Left lung (tissue), 10 donors: ENCODE measurements around the gene ADGRL3. TPM values are rescaled to one million over a fixed set of nuclear protein-coding genes. Genes with fewer than 3 reads are reported as not detected.
A peak's percentile ranks its signal among the peaks of the same experiment; 100 is the strongest.

Source experiments
- ATAC-seq: fragments of 200-7000 bp; cut with Tn5 transposase; one replicate; pipeline ENCODE4 v1.9.1; 2020; ENCODE audit warnings: moderate library complexity
- DNase-seq, 4 donors: peaks; one replicate each; pipeline ENCODE4 v3.0.0-alpha.2; 2013 to 2020
- H3K27ac ChIP-seq, 2 donors: fragments of 200-600 bp; sonication (generic) in 1 of 2; one replicate each; pipeline versions ENCODE4 v1.5.0 to v1.8.0; 2020 to 2021
- H3K27me3 ChIP-seq, 2 donors: fragments of 200-600 bp; sonication (generic) in 1 of 2; one replicate each; pipeline versions ENCODE4 v1.5.0 to v1.8.0; 2020 to 2021
- H3K36me3 ChIP-seq, 2 donors: fragments of 200-600 bp; sonication (generic) in 1 of 2; one replicate each; pipeline versions ENCODE4 v1.5.0 to v1.8.0; 2020 to 2021
- H3K4me1 ChIP-seq, 2 donors: fragments of 200-600 bp; one replicate each; pipeline ENCODE4 v1.8.0; 2021
- H3K4me3 ChIP-seq, 2 donors: fragments of 200-600 bp; sonication (generic) in 1 of 2; one replicate each; pipeline versions ENCODE4 v1.5.0 to v1.8.0; 2020 to 2021; ENCODE audit warnings: mild to moderate bottlenecking in 1 of 2
- H3K9me3 ChIP-seq, 2 donors: fragments of 200-600 bp; sonication (generic) in 1 of 2; one replicate each; pipeline versions ENCODE4 v1.5.0 to v1.8.0; 2020 to 2021
- CTCF ChIP-seq, 2 donors: fragments of 200-600 bp; sonication (generic) in 1 of 2; IDR thresholded peaks; one replicate each; pipeline versions ENCODE4 v1.5.0 to v1.8.0; 2021; ENCODE audit warnings: antibody characterized with exemption in 2 of 2
- intact Hi-C, 2 donors: fragments of 100-400 bp; cut with DNase I; formaldehyde crosslinking; loops; one replicate each; pipeline versions ENCODE4 v1.11.2 to v1.14.2; 2022
- polyA plus RNA-seq, 6 donors: library from polyadenylated mRNA; unstranded; fragments of 120-200 nt; gene quantifications; one replicate each; pipeline ENCODE4 v1.2.1, GENCODE V29; 2013; ENCODE audit not compliant: insufficient read length in 6 of 6
- total RNA-seq, 2 donors: library from RNA; stranded (reverse); fragmentation: NEBNext Ultra II Directional; extraction: Animal tissue kit (Norgen Biotek cat#: 25700); gene quantifications; one replicate each; pipeline ENCODE4 v1.2.1, GENCODE V29; 2021
- donor health status: DM: no; HTN: yes; CAD: no.
- donor health status: DM: no; HTN: no; CAD: no.

Gene ADGRL3
- total and polyA plus RNA-seq, 8 donors: 2.7 to 23.4 (median 19.6) TPM

GRCh38 chr4:61243962-61244361, 43.8 kb downstream of the ADGRL3 start:
- intact Hi-C loops: no loop called here
- TF ChIP-seq CTCF (IDR thresholded peaks at IDR 0.05): no peak
- Histone ChIP-seq H3K36me3 (no peaks in the 10 kb centered on the region), H3K27ac (no peak overlapping the region), H3K4me1 (no peaks in the 10 kb centered on the region), H3K27me3 (no peaks in the 10 kb centered on the region), H3K9me3 (no peaks in the 10 kb centered on the region), H3K4me3 (no peak overlapping the region)
- no peak for ATAC-seq
- no peak for DNase-seq

- DNase-seq: no peak
- H3K4me1 ChIP-seq: no peaks in the 10 kb centered on the region
- no peak overlapping the region for H3K4me3 ChIP-seq
- TF ChIP-seq CTCF (IDR thresholded peaks at IDR 0.05): no peak
- H3K9me3 ChIP-seq: no peaks in the 10 kb centered on the region
- intact Hi-C loops: no loop called here
- no peak overlapping the region for H3K27ac ChIP-seq
- no peaks in the 10 kb centered on the region for H3K27me3 ChIP-seq
- ATAC-seq: no peak
- H3K36me3 ChIP-seq: no peaks in the 10 kb centered on the region
Observed at GRCh38 chr4:61245069-61245714, 45.1 kb downstream of the ADGRL3 start.

- Histone ChIP-seq H3K4me1 (no peaks in the 10 kb centered on the region), H3K27ac (no peak overlapping the region), H3K9me3 (no peaks in the 10 kb centered on the region), H3K27me3 (no peaks in the 10 kb centered on the region), H3K36me3 (no peaks in the 10 kb centered on the region), H3K4me3 (no peak overlapping the region)
- intact Hi-C loops: no loop called here
- no peak for ATAC-seq
- TF ChIP-seq CTCF (IDR thresholded peaks at IDR 0.05): no peak
- DNase-seq: peak in 2 of 4 donors; percentile 67 to 83
Observed at GRCh38 chr4:61246034-61246433, 45.9 kb downstream of the ADGRL3 start.

- no peaks in the 10 kb centered on the region for H3K36me3 ChIP-seq
- ATAC-seq (no peak), DNase-seq (no peak)
- no peak overlapping the region for H3K4me3 ChIP-seq
- no peaks in the 10 kb centered on the region for H3K27me3 ChIP-seq
- no peak overlapping the region for H3K27ac ChIP-seq
- no peak for TF ChIP-seq CTCF (IDR thresholded peaks at IDR 0.05)
- H3K9me3 ChIP-seq: no peaks in the 10 kb centered on the region
- no peaks in the 10 kb centered on the region for H3K4me1 ChIP-seq
- intact Hi-C loops: no loop called here
Observed at GRCh38 chr4:61248705-61249104, 48.6 kb downstream of the ADGRL3 start.

- Histone ChIP-seq H3K4me3 (no peak overlapping the region), H3K9me3 (no peaks in the 10 kb centered on the region), H3K27ac (no peak overlapping the region), H3K4me1 (no peaks in the 10 kb centered on the region), H3K27me3 (no peaks in the 10 kb centered on the region), H3K36me3 (no peaks in the 10 kb centered on the region)
- ATAC-seq: no peak
- TF ChIP-seq CTCF (IDR thresholded peaks at IDR 0.05): no peak
- DNase-seq: no peak
- intact Hi-C loops: no loop called here
Observed at GRCh38 chr4:61251129-61251528, 51.0 kb downstream of the ADGRL3 start.
